Left ventricle myocardium inferior (tissue), 1 donor: Measurements from ENCODE around the gene MCAT. TPM values are rescaled to one million over a fixed set of nuclear protein-coding genes. Genes with fewer than 3 reads are reported as not detected.
A peak's percentile ranks its signal among the peaks of the same experiment; 100 is the strongest.

Experiments
- DNase-seq: peaks from one replicate; pipeline ENCODE4 v3.0.0-alpha.2; 2020
- H3K27ac ChIP-seq: fragments of 200-600 bp; replicated peaks from 2 replicates; pipeline ENCODE4 v1.8.0; 2021
- H3K27me3 ChIP-seq: fragments of 200-600 bp; 2 replicates; pipeline ENCODE4 v1.8.0; 2021; ENCODE audit warnings: low read depth
- H3K36me3 ChIP-seq: fragments of 200-600 bp; 2 replicates; pipeline ENCODE4 v1.8.0; 2021
- H3K4me1 ChIP-seq: fragments of 200-600 bp; 2 replicates; pipeline ENCODE4 v1.8.0; 2021
- H3K4me3 ChIP-seq: fragments of 200-600 bp; 2 replicates; pipeline ENCODE4 v1.8.0; 2021; ENCODE audit warnings: mild to moderate bottlenecking, moderate library complexity
- H3K9me3 ChIP-seq: fragments of 200-600 bp; replicated peaks from 2 replicates; pipeline ENCODE4 v1.8.0; 2021
- CTCF ChIP-seq: fragments of 200-600 bp; IDR thresholded peaks from 2 replicates; pipeline ENCODE4 v1.8.0; 2021; ENCODE audit warnings: antibody characterized with exemption, mild to moderate bottlenecking, borderline replicate concordance
- intact Hi-C: fragments of 100-400 bp; cut with micrococcal nuclease; formaldehyde crosslinking; loops from one replicate; pipeline ENCODE4 v1.11.0; 2022
- total RNA-seq: library from RNA; stranded (reverse); fragmentation: NEBNext Ultra II Directional; extraction: Animal tissue kit (Norgen Biotek cat#: 25700); gene quantifications from one replicate; pipeline ENCODE4 v1.2.1, GENCODE V29; 2021
- donor health status: DM: no; HTN: yes; CAD: no; lungs with severe emphysema.

MCAT gene
- total RNA-seq, 1 donor from 2014 or later = 16.4 TPM

DNA sequence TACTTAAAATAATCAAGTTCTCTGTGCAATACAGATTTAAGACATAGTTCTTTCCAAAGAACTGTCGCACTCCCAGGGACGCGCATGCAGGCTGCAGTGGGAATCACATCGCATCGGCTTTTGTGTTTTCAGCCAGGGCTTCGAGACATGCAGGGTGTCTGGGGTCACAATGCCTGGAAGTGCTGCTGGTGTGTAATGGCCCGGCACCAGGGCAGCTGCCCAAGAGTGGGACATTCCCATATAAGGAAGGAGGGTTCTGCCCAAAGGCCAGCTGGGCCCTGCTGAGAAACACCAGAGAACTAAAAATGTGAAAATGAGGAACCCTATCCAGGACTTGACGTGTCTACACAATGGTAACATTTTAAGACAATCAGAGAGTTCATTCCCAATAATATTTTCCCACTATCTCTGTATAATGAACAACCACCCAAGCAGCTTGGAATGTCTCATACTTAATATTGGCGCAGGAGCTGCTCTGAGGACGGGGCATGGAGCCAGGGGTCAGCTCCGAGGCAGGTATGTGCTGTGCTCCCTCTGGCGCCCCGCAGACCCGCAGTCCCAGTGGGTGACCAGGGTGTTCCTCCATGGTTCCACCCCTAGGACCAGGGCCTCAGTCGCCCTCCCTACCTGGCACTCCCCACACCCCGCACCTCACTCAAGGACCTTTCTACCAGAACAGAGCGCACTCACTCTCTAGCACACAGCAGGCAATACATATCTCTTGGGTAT is 11.3 kb downstream of the MCAT start:
- DNase-seq = no peak
- H3K9me3 ChIP-seq = no peaks in the 10 kb centered on the region
- H3K36me3 ChIP-seq = peaks cover 40% of the 10 kb centered on the region
- peaks cover 27% of the 10 kb centered on the region for H3K4me1 ChIP-seq
- H3K27me3 ChIP-seq = no peaks in the 10 kb centered on the region
- intact Hi-C loops = no loop called here
- no peak for TF ChIP-seq CTCF
- peak overlapping the region; percentile 40 for H3K27ac ChIP-seq
- no peak overlapping the region for H3K4me3 ChIP-seq

DNA sequence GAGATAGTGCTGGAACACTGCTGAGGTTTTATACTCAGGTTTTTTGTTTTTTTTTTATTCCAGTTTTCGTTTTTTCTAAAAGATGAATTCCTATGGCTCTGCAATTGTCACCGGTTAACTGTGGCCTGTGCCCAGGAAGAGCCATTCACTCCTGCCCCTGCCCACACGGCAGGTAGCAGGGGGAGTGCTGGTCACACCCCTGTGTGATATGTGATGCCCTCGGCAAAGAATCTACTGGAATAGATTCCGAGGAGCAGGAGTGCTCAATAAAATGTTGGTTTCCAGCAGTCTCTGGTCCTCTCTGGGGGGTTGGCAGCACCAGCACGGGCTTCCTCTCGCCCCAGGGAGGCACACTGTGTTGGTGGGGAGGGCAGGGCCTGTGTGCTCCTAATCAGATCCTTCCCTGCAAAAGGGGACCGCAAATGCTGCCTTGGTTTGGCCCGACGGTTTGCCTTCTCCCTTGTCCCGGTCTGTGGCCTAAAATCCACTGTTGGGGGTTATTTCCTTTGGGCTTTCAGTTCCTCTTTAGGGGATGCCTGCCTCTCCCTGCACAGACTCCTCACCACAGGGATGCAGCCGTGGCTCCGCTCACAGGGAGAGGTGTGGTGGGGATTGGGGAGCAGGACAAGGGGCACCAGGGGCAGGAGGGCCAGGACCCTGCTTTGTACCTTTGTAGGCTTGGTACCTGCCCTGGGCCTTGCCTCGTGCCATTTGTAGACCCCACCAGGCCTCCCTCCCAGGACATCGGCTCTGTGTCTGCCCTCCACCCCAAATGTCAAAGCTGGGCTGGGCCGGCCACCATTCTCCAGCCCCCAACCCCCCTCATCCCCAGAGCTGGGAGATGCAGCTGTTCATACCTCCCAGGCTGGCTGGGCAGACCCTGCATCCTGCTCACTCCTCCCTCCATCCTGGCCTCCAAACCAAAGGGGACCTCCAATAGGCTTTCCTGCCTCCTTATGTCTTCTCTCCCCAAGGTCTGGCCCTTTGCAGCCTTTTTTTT is 13.5 kb downstream of the MCAT start:
- no peaks in the 10 kb centered on the region for H3K9me3 ChIP-seq
- no peak for TF ChIP-seq CTCF
- peaks cover 16% of the 10 kb centered on the region for H3K4me1 ChIP-seq
- H3K27ac ChIP-seq = no peak overlapping the region
- H3K4me3 ChIP-seq = no peak overlapping the region
- peaks cover 26% of the 10 kb centered on the region for H3K36me3 ChIP-seq
- intact Hi-C loops = no loop called here
- H3K27me3 ChIP-seq = no peaks in the 10 kb centered on the region
- no peak for DNase-seq

- no peaks in the 10 kb centered on the region for H3K27me3 ChIP-seq
- intact Hi-C loops = no loop called here
- H3K4me3 ChIP-seq = no peak overlapping the region
- DNase-seq = no peak
- no peaks in the 10 kb centered on the region for H3K9me3 ChIP-seq
- peaks cover 19% of the 10 kb centered on the region for H3K36me3 ChIP-seq
- no peak overlapping the region for H3K27ac ChIP-seq
- TF ChIP-seq CTCF = no peak
- H3K4me1 ChIP-seq = peaks cover 16% of the 10 kb centered on the region
These were observed 14.2 kb downstream of the MCAT start for GRCh38 chr22:43128928-43129424.

DNA sequence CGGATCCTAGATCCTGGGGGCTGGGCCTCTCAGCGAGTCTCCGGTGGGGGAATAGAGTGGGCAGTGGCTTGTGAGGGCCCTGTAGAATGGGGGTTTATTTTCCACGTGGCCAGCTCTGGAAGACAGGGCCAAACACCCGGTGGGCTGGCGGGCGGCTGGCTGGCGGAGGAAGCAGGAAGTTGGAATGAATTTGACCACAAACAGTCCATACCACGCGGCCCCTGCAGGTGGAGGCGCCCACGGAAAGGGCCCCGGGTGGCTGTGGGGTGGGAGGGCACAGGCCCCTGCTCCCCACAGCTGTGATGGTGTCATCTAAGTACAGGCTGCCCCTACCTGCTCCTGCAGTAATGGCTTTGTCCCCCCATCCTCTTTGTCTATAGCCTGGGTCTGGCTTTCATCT is 15.1 kb downstream of the MCAT start:
- intact Hi-C loops = no loop called here
- DNase-seq = no peak
- Histone ChIP-seq H3K9me3 (no peaks in the 10 kb centered on the region), H3K4me1 (peaks cover 16% of the 10 kb centered on the region), H3K4me3 (no peak overlapping the region), H3K36me3 (peaks cover 13% of the 10 kb centered on the region), H3K27me3 (no peaks in the 10 kb centered on the region), H3K27ac (no peak overlapping the region)
- no peak for TF ChIP-seq CTCF

- intact Hi-C loops = no loop called here
- DNase-seq = no peak
- no peak overlapping the region for H3K4me3 ChIP-seq
These were observed 15.9 kb downstream of the MCAT start for GRCh38 chr22:43127166-43127908.

More at GRCh38 chr22:43127166-43127908, 15.9 kb downstream of the MCAT start:
- H3K36me3 ChIP-seq = peaks cover 5% of the 10 kb centered on the region
- TF ChIP-seq CTCF = no peak
- no peaks in the 10 kb centered on the region for H3K9me3 ChIP-seq
- no peak overlapping the region for H3K27ac ChIP-seq
- no peaks in the 10 kb centered on the region for H3K27me3 ChIP-seq
- peaks cover 12% of the 10 kb centered on the region for H3K4me1 ChIP-seq
